Liver (tissue), 3 donors: ENCODE data around the gene PARL.

Experiments used
- SP1 ChIP-seq: IDR thresholded peaks from 2 replicates; pipeline ENCODE4 v1.6.1; 2018; ENCODE audit warnings: antibody characterized with exemption, mild to moderate bottlenecking
- TAF1 ChIP-seq: conservative IDR thresholded peaks from 2 replicates; pipeline ENCODE4 v1.6.1; 2016; ENCODE audit warnings: antibody characterized with exemption, mild to moderate bottlenecking
- YY1 ChIP-seq: IDR thresholded peaks from 2 replicates; pipeline ENCODE4 v1.6.1; 2016; ENCODE audit warnings: antibody characterized with exemption, mild to moderate bottlenecking
- TF ChIP-seq, protein P1 (sequence below): fragments of 150-350 bp; IDR thresholded peaks from 2 replicates; pipeline ENCODE4 v1.5.1; 2017; ENCODE audit warnings: improper control_type of control experiment, low read depth, low read length; ENCODE audit not compliant: missing input control
- donor health status: healthy.
- donor health status: healthy.

DNA sequence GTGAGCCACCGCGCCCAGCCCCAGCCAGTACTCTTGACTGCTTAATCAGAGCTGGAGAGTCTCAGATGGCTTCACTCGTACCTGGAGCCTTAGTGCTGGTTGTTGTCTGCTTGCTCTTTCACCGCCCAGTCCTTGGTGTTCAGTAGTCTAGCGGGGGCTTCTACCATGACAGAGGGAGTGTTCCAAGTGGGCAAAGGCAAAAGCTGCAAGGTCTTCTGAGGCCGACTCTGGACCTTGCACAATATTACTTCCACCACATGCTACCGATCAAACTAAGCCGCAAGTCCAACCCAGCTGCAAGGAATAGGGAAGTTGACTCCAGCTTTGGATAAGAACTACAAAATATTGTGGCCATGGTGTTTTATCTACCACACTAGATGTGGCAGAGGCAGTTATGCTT, 6.6 kb downstream of the PARL start:
- TF ChIP-seq, protein P1, sequence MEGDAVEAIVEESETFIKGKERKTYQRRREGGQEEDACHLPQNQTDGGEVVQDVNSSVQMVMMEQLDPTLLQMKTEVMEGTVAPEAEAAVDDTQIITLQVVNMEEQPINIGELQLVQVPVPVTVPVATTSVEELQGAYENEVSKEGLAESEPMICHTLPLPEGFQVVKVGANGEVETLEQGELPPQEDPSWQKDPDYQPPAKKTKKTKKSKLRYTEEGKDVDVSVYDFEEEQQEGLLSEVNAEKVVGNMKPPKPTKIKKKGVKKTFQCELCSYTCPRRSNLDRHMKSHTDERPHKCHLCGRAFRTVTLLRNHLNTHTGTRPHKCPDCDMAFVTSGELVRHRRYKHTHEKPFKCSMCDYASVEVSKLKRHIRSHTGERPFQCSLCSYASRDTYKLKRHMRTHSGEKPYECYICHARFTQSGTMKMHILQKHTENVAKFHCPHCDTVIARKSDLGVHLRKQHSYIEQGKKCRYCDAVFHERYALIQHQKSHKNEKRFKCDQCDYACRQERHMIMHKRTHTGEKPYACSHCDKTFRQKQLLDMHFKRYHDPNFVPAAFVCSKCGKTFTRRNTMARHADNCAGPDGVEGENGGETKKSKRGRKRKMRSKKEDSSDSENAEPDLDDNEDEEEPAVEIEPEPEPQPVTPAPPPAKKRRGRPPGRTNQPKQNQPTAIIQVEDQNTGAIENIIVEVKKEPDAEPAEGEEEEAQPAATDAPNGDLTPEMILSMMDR, result no peak
- no peak for TF ChIP-seq TAF1
- TF ChIP-seq SP1, result no peak
- no peak for TF ChIP-seq YY1
